Measurements from ENCODE around the gene PSG11.
"Not testable (repeated sequence)": the region's sequence is repeated elsewhere in the genome, so short reads cannot be mapped to it uniquely, and the experiment has no call there.

The PSG11 gene

GRCh38 chr19:43026369-43026768 is at the start of gene PSG11:
TSS of gene PSG11 (minus strand) at chr19:43026469. CDS start at chr19:43026372, 97 bp downstream.
- DNase-seq: not testable (repeated sequence)

- not testable (repeated sequence) for DNase-seq
Measured at GRCh38 chr19:43062418-43062817, 36.1 kb upstream of the PSG11 start.

- DNase-seq: not testable (repeated sequence)
Measured at GRCh38 chr19:43061326-43061725, 35.1 kb upstream of the PSG11 start.

GRCh38 chr19:43060254-43060653 is 34.0 kb upstream of the PSG11 start:
- not testable (repeated sequence) for DNase-seq

- DNase-seq: not testable (repeated sequence)
Measured at GRCh38 chr19:43059482-43059881, 33.2 kb upstream of the PSG11 start.

DNA sequence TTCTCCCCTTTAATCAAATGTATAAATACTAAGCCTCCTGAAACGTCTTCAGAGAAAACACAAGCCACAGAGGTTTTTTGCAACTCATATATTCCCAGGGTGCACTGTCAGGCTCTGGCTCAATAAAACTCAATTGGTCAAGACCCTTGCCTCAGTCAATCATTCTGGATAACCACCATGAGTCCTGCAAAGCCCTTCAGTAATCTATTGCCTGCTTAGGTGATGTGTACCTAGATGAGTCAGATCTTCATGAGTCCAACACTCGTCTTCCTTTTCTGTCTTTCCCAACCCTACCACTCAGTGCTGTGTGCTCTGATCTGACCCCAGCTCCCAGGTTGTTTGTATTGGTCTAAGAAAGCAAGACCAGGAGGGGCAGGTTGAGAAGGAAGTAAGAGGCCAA is 32.2 kb upstream of the PSG11 start:
- not testable (repeated sequence) for DNase-seq

DNA sequence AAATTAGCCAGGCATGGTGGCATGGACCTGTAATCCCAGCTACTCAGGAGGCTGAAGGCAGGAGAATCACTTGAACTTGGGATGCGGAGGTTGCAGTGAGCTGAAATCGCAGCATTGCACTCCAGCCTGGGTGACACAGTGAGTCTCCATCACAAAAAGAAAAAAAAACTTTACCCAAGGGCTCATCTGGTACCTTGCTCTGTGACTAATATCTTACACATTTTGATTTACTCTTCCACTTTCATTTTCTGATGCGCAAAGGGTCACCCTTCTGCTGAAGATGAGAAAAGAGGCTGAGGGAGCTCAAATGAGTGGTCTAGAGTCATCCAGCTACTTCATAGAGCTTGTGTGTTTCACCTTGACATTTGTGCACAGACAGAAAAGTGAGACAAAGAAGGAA is 21.7 kb upstream of the PSG11 start:
- DNase-seq: not testable (repeated sequence)

DNA sequence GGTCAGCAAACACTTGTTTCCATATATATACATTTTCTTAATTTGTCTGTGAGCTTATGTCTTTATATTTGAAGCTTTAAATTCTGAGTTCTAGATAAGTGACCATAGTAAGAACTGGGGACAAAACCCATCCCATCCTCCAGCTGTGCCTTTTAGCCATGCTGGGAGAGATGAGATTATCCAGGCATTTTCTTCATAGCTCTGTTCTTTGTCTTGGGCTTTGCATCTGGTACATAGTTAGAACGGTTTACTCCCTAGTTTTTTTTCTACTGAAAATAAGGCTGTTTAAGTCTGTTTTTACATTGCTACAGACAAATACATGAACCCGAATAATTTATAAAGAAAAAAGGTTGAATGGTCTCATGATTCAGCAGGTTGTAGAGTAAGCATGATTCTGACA is 20.3 kb upstream of the PSG11 start:
- not testable (repeated sequence) for DNase-seq

GRCh38 chr19:43043492-43044180 is 17.4 kb upstream of the PSG11 start:
- DNase-seq: not testable (repeated sequence)

DNA sequence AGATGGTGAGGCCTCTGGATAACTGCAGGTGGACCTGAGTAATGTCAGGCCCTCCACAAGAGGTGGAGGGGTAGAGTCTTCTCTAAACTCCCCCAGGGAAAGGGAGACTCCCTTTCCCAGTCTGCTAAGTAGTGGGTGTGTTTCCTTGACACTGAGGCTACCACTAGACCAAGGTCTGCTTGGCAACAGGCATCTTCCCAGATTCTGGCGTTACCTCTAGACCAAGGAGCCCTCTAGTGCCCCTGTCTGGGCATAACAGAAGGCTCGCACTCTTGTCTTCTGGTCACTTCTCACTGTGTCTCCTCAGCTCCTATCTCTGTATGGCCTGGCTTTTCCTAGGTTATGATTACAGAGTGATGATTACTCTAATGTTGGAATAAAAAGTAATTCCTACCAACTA is 5.4 kb upstream of the PSG11 start:
- not testable (repeated sequence) for DNase-seq

GRCh38 chr19:43028866-43029265 is 2.6 kb upstream of the PSG11 start:
- no peak for DNase-seq

GRCh38 chr19:43027985-43028384 is 1.7 kb upstream of the PSG11 start:
- not testable (repeated sequence) for DNase-seq

GRCh38 chr19:43027061-43027460 is 792 bp upstream of the PSG11 start:
- DNase-seq: not testable (repeated sequence)

DNA sequence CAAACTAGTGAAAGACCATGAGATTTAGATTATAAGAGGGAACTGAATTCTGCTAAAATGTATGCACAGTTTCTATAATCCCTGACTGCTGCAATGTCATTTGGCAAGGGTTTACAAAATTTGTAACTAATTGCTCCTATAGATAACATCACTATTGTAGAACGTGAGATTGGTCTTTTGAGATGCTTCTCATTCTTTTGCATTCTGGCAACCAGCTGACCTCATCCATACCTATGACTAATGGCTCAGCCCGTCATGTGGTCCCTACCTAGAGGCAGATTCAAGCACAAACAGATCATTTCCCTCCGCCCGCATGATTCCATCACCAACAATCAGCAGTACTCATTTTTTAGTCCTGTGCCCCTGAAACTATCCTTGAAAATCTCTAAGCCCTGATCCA is 4.2 kb downstream of the PSG11 start:
- not testable (repeated sequence) for DNase-seq

DNA sequence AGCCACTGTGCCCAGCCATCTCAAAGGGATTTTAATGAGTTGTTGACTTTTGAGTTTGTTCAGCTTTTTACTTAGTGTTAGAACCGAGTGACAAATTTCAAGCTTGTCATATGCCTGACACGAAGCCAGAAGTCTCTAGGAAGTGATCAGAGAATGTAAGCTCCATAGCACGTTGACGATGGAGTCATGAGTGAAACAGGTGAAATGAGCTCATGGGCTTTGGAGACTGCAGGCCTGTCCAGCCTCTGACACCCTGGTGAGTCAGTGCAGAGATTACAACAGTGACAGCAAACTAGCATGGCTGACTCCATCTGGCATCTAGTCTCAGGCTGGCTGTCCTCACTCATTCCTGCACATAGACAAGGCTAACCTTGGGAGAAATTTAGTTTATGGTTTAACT is 4.6 kb downstream of the PSG11 start:
- not testable (repeated sequence) for DNase-seq

GRCh38 chr19:43019588-43019987 is 6.7 kb downstream of the PSG11 start:
- DNase-seq: not testable (repeated sequence)

- not testable (repeated sequence) for DNase-seq
Measured at GRCh38 chr19:43005841-43006240, 20.4 kb downstream of the PSG11 start.

DNA sequence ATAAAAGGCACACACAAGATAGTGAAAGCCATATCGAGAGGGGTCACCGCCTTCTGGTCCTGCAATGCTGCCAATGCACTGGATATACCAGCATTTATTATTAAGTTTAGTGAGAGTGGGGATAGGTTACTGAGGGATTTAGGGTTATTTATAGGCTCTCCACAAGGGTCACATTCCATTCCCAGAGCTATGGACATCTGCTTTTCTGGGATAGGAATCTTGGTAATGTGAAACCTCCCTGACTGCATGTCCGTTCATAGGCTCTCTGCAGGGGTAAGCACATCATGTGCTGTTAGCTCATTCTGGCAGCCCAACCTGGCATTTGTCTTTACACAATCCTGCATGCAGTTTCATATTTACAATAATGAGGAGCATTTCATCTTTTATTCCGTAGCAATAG is 21.4 kb downstream of the PSG11 start:
- not testable (repeated sequence) for DNase-seq

DNA sequence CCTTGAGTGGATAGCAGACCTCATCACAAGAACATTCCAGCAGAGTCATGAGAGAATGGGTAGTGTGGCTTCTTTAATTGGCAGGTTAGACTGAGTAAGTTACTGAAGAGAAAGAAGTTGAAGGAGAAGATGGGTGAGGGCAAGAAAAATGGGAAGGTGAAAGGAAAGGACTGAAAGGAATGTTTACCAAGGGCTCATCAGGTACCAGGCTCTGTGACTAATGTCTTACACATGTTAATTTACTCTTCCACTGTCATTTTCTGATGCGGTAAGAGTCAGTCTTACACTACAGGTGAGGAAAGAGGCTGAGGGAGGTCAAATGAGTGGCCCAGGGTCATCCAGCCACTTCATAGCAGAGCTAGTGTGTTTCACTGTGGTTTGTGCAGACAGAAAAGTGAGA is 22.6 kb downstream of the PSG11 start:
- not testable (repeated sequence) for DNase-seq

- DNase-seq: not testable (repeated sequence)
Measured at GRCh38 chr19:43002948-43003347, 23.3 kb downstream of the PSG11 start.

GRCh38 chr19:42996161-42996560 is 30.1 kb downstream of the PSG11 start:
- not testable (repeated sequence) for DNase-seq

- not testable (repeated sequence) for DNase-seq
Measured at GRCh38 chr19:42992029-42992604, 34.2 kb downstream of the PSG11 start.

DNA sequence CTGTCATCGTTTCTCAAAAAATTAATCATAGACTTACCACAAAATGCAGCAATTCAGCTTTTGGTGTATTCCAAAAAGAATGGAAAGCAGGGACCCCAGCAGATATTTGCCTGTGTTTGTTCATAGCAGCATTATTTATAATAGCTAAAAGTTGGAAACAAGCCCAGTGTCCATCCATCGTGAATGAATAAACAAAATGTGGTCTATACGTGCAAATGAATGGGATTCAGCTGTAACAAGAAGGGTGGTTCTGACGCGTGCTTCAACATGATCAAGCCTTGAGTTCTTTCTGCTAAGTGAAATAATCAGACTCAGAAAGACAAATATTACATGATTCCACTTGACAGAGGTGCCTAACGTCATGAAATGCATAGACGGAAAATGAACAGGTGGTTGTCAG is 36.4 kb downstream of the PSG11 start:
- DNase-seq: no peak

- not testable (repeated sequence) for DNase-seq
Measured at GRCh38 chr19:42989186-42989585, 37.1 kb downstream of the PSG11 start.

Data from CD4-positive, alpha-beta T cell treated with Interleukin-17A for 4 hours (primary cell).